WTC11 (cell line): ENCODE data around the gene OR2AT4. TPM values are rescaled to one million over a fixed set of nuclear protein-coding genes. Genes with fewer than 3 reads are reported as not detected.

Experiments
- ATAC-seq: fragments of 200-7000 bp; cut with Tn5 transposase; 2 replicates; pipeline ENCODE4 v1.10.0; 2021; ENCODE audit warnings: mild to moderate bottlenecking, moderate library complexity
- CTCF ChIA-PET: fragments of 300-600 bp; sonication (Branson Sonifier 250); formaldehyde crosslinking; loops from one replicate; lab custom pipeline; 2021; ENCODE audit warnings: antibody characterized with exemption; lab: Charles Lee
- POLR2A ChIA-PET: fragments of 350-600 bp; sonication (Branson Sonifier 250); formaldehyde crosslinking; loops from one replicate; lab custom pipeline; 2021; ENCODE audit warnings: antibody characterized with exemption; lab: Charles Lee
- DNase-seq: peaks from one replicate; pipeline ENCODE4 v3.0.0; 2021; ENCODE audit warnings: low spot score
- H3K27ac Mint-ChIP-seq: 2 replicates; pipeline ENCODE4 v1.8.0; 2021; ENCODE audit warnings: mixed read lengths
- H3K27me3 Mint-ChIP-seq: 2 replicates; pipeline ENCODE4 v1.8.0; 2021; ENCODE audit warnings: low read depth, mild to moderate bottlenecking, moderate library complexity, mixed read lengths
- H3K36me3 Mint-ChIP-seq: 2 replicates; pipeline ENCODE4 v1.8.0; 2021; ENCODE audit warnings: mixed read lengths
- H3K4me1 Mint-ChIP-seq: 2 replicates; pipeline ENCODE4 v1.8.0; 2022; ENCODE audit warnings: mixed read lengths
- H3K4me3 Mint-ChIP-seq: 2 replicates; pipeline ENCODE4 v1.8.0; 2021; ENCODE audit warnings: mild to moderate bottlenecking, moderate library complexity, mixed read lengths
- H3K9me3 Mint-ChIP-seq: 2 replicates; pipeline ENCODE4 v1.8.0; 2021; ENCODE audit warnings: mixed read lengths
- ARID4B ChIP-seq: sonication (generic); formaldehyde crosslinking; IDR thresholded peaks from 2 replicates; pipeline ENCODE4 v1.8.0; 2023; ENCODE audit warnings: missing genetic modification reagents, mild to moderate bottlenecking, borderline replicate concordance
- CDX4 ChIP-seq: fragments of 250-450 bp; sonication (Bioruptor Pico); IDR thresholded peaks from 2 replicates; pipeline ENCODE4 v1.9.0; 2021; ENCODE audit warnings: moderate library complexity, mild to moderate bottlenecking, inconsistent platforms, borderline replicate concordance
- CREB1 ChIP-seq: sonication (generic); formaldehyde crosslinking; IDR thresholded peaks from 2 replicates; pipeline ENCODE4 v1.8.0; 2023; ENCODE audit warnings: mild to moderate bottlenecking, missing genetic modification reagents
- ERG ChIP-seq: fragments of 250-450 bp; sonication (Bioruptor Pico); IDR thresholded peaks from 2 replicates; pipeline ENCODE4 v1.8.0; 2021; ENCODE audit warnings: mild to moderate bottlenecking
- FOXP1 ChIP-seq: sonication (generic); formaldehyde crosslinking; IDR thresholded peaks from 2 replicates; pipeline ENCODE4 v1.8.0; 2022; ENCODE audit warnings: missing genetic modification reagents, mild to moderate bottlenecking, moderate library complexity, borderline replicate concordance
- IRF1 ChIP-seq: sonication (generic); formaldehyde crosslinking; IDR thresholded peaks from 2 replicates; pipeline ENCODE4 v1.8.0; 2023; ENCODE audit warnings: missing genetic modification reagents
- IRF2 ChIP-seq: sonication (generic); formaldehyde crosslinking; IDR thresholded peaks from 2 replicates; pipeline ENCODE4 v1.8.0; 2022; ENCODE audit warnings: low read depth, missing genetic modification reagents, borderline replicate concordance
- JAZF1 ChIP-seq: fragments of 250-450 bp; sonication (Bioruptor Pico); IDR thresholded peaks from 2 replicates; pipeline ENCODE4 v1.9.0; 2021; ENCODE audit warnings: moderate library complexity, mild to moderate bottlenecking, inconsistent platforms
- NFE2L1 ChIP-seq: sonication (generic); formaldehyde crosslinking; IDR thresholded peaks from 2 replicates; pipeline ENCODE4 v1.8.1; 2023; ENCODE audit warnings: missing genetic modification reagents
- PRDM15 ChIP-seq: sonication (generic); formaldehyde crosslinking; IDR thresholded peaks from 2 replicates; pipeline ENCODE4 v1.8.0; 2022; ENCODE audit warnings: missing genetic modification reagents
- SMAD4 ChIP-seq: sonication (generic); formaldehyde crosslinking; IDR thresholded peaks from 2 replicates; pipeline ENCODE4 v1.8.0; 2022; ENCODE audit warnings: mild to moderate bottlenecking, missing genetic modification reagents
- SOX15 ChIP-seq: fragments of 250-450 bp; sonication (Bioruptor Pico); IDR thresholded peaks from 2 replicates; pipeline ENCODE4 v1.9.0; 2021; ENCODE audit warnings: mild to moderate bottlenecking
- STAT6 ChIP-seq: sonication (generic); formaldehyde crosslinking; conservative IDR thresholded peaks from 2 replicates; pipeline ENCODE4 v1.8.1; 2023; ENCODE audit warnings: mild to moderate bottlenecking, low read depth, missing genetic modification reagents, moderate library complexity
- TEAD4 ChIP-seq: sonication (generic); formaldehyde crosslinking; IDR thresholded peaks from 2 replicates; pipeline ENCODE4 v1.8.0; 2022; ENCODE audit warnings: mild to moderate bottlenecking, missing genetic modification reagents
- ZNF232 ChIP-seq: sonication (generic); formaldehyde crosslinking; IDR thresholded peaks from 2 replicates; pipeline ENCODE4 v1.8.0; 2022; ENCODE audit warnings: mild to moderate bottlenecking, missing genetic modification reagents
- ZNF396 ChIP-seq: fragments of 250-450 bp; sonication (Bioruptor Pico); IDR thresholded peaks from 2 replicates; pipeline ENCODE4 v1.8.0; 2021; ENCODE audit warnings: mild to moderate bottlenecking, moderate library complexity, borderline replicate concordance
- ZNF425 ChIP-seq: fragments of 250-450 bp; sonication (Bioruptor Pico); conservative IDR thresholded peaks from 2 replicates; pipeline ENCODE4 v1.9.0; 2021; ENCODE audit warnings: mild to moderate bottlenecking
- ZSCAN18 ChIP-seq: fragments of 250-450 bp; sonication (Bioruptor Pico); IDR thresholded peaks from 2 replicates; pipeline ENCODE4 v2.1.2; 2022; ENCODE audit warnings: mild to moderate bottlenecking, moderate library complexity
- total RNA-seq: library from RNA; stranded (reverse); gene quantifications from 3 replicates; pipeline ENCODE4 v1.2.3, GENCODE V29; 2021

The OR2AT4 gene
- total RNA-seq, 1 experiment from 2014 or later = not detected

GRCh38 chr11:75113030-75113429 lies 16.4 kb upstream of the OR2AT4 start:
- TF ChIP-seq JAZF1 (CRISPR knock-in tag) = no peak
- TF ChIP-seq ZNF396 = no peak
- no peak for TF ChIP-seq SMAD4 (CRISPR knock-in tag)
- TF ChIP-seq ZSCAN18 (CRISPR knock-in tag) = no peak
- no peak for TF ChIP-seq PRDM15
- no peak for TF ChIP-seq CREB1
- TF ChIP-seq ZNF232 = no peak
- TF ChIP-seq ARID4B = no peak
- no peak for TF ChIP-seq ZNF425 (CRISPR knock-in tag)
- TF ChIP-seq STAT6 (CRISPR knock-in tag) = no peak
- TF ChIP-seq, all 79 proteins: peak for 0
- no peak overlapping the region for H3K4me3 Mint-ChIP-seq
- CTCF ChIA-PET = no interaction called here

GRCh38 chr11:75112200-75112599 lies 15.5 kb upstream of the OR2AT4 start:
- Mint-ChIP-seq H3K9me3 (peaks cover 39% of the 10 kb centered on the region), H3K27me3 (peaks cover 13% of the 10 kb centered on the region; the same call in 1 of the 2 replicates), H3K36me3 (peaks cover 3% of the 10 kb centered on the region; the same call in 1 of the 2 replicates), H3K27ac (no peak overlapping the region), H3K4me1 (no peaks in the 10 kb centered on the region), H3K4me3 (no peak overlapping the region)
- POLR2A ChIA-PET = no interaction called here
- no peak for ATAC-seq
- no peak for DNase-seq
- CTCF ChIA-PET = interaction anchor here (1.2 kb wide), 1 partner anchor 93 kb away, joined by 4 read pairs; no protein-coding TSS in a partner anchor
- TF ChIP-seq ZNF232 (no peak), CDX4 (CRISPR knock-in tag) (no peak), SOX15 (CRISPR knock-in tag) (no peak), ERG (CRISPR knock-in tag) (no peak), IRF1 (CRISPR knock-in tag) (no peak), NFE2L1 (CRISPR knock-in tag) (no peak), SMAD4 (CRISPR knock-in tag) (no peak), FOXP1 (CRISPR knock-in tag) (no peak), TEAD4 (CRISPR knock-in tag) (no peak), CREB1 (no peak), IRF2 (no peak)

More at GRCh38 chr11:75113030-75113429, 16.4 kb upstream of the OR2AT4 start:
- Mint-ChIP-seq H3K27ac (no peak overlapping the region), H3K4me1 (no peaks in the 10 kb centered on the region), H3K27me3 (peaks cover 13% of the 10 kb centered on the region; the same call in 1 of the 2 replicates), H3K36me3 (peaks cover 7% of the 10 kb centered on the region), H3K9me3 (peaks cover 45% of the 10 kb centered on the region)
- DNase-seq (no peak), ATAC-seq (no peak)
- POLR2A ChIA-PET = no interaction called here
